Measurements from ENCODE around the gene RHBDD3. TPM values are rescaled to one million over a fixed set of nuclear protein-coding genes. Genes with fewer than 3 reads are reported as not detected.

Gene RHBDD3
- total RNA-seq, 1 donor from 2014 or later: 41.0 TPM

DNA sequence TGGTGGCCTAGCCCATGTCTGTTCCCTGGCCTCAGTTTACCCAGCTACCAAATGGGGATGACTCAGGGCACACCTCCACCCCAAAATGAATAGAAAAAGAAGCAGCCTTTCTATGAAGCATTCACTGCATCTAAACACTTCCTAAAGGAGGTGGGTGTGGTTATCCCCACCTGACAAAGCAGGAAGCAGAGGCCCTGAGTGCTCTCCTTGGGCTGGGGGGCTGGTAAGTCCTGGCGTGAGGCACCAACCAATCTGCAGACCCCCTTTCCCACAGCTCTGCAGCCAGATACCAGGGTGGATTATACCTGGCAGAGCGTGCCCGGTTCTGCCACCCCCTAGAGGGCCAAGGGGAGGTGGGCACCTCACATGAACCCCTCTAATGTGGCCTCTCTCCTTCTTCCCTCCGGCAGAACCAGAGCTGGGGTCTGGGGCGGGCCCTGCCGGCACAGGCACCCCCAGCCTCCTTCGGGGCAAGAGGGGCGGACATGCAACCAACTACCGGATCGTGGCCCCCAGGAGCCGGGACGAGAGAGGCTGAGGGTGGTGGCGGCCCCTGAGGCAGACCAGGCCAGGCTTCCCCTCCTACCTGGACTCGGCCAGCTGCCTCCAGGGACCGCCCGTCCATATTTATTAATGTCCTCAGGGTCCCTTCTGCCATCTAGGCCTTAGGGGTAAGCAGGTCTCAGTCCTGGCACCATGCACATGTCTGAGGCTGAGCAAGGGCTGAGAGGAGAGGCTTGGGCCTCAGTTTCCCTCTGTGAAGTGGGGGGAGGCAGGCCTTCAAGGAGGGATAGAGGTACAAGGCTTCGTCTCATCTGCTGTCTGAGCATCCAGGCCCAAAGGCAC is 9.2 kb downstream of the RHBDD3 start:
- TF ChIP-seq, protein P1, sequence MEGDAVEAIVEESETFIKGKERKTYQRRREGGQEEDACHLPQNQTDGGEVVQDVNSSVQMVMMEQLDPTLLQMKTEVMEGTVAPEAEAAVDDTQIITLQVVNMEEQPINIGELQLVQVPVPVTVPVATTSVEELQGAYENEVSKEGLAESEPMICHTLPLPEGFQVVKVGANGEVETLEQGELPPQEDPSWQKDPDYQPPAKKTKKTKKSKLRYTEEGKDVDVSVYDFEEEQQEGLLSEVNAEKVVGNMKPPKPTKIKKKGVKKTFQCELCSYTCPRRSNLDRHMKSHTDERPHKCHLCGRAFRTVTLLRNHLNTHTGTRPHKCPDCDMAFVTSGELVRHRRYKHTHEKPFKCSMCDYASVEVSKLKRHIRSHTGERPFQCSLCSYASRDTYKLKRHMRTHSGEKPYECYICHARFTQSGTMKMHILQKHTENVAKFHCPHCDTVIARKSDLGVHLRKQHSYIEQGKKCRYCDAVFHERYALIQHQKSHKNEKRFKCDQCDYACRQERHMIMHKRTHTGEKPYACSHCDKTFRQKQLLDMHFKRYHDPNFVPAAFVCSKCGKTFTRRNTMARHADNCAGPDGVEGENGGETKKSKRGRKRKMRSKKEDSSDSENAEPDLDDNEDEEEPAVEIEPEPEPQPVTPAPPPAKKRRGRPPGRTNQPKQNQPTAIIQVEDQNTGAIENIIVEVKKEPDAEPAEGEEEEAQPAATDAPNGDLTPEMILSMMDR (IDR thresholded peaks at IDR 0.05): no peak
- no peaks in the 10 kb centered on the region for H3K9me3 Mint-ChIP-seq (ENCODE audit: unreplicated experiment)
- DNase-seq (ENCODE audit: extremely low spot score, unreplicated experiment): peak; percentile 80
- H3K4me1 Mint-ChIP-seq (ENCODE audit: unreplicated experiment): no peaks in the 10 kb centered on the region
- no peaks in the 10 kb centered on the region for H3K27me3 Mint-ChIP-seq (ENCODE audit: unreplicated experiment)
- no peaks in the 10 kb centered on the region for H3K36me3 Mint-ChIP-seq (ENCODE audit: unreplicated experiment)
- no peak overlapping the region for H3K4me3 Mint-ChIP-seq (ENCODE audit: unreplicated experiment)
- H3K27ac Mint-ChIP-seq (ENCODE audit: unreplicated experiment): no peak overlapping the region

DNA sequence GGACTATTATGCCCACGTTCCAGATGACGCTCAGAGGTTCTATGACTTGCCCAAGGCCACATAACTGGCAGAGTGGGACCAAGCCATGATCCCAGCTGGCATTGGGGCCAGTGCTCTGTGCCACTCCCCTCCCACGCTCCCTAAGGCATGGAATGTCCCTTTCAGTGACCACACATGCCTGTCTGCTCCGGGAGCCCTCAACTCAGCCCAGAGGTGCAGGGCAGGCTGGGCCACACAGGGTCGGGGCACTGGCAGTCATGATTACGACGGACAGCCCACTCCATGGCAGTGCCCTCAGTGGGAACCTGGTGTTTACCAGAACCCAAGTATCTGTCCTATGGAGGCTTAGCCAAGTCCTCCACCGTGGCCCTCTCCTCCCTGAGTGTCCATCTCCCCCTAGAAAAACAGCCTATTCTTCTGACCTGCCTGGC is 10.0 kb downstream of the RHBDD3 start:
- Mint-ChIP-seq H3K27ac (ENCODE audit: unreplicated experiment) (no peak overlapping the region), H3K27me3 (ENCODE audit: unreplicated experiment) (no peaks in the 10 kb centered on the region), H3K4me1 (ENCODE audit: unreplicated experiment) (no peaks in the 10 kb centered on the region), H3K9me3 (ENCODE audit: unreplicated experiment) (no peaks in the 10 kb centered on the region), H3K36me3 (ENCODE audit: unreplicated experiment) (no peaks in the 10 kb centered on the region), H3K4me3 (ENCODE audit: unreplicated experiment) (no peak overlapping the region)
- TF ChIP-seq, protein P1 (IDR thresholded peaks at IDR 0.05): no peak
- no peak for DNase-seq (ENCODE audit: extremely low spot score, unreplicated experiment)

DNA sequence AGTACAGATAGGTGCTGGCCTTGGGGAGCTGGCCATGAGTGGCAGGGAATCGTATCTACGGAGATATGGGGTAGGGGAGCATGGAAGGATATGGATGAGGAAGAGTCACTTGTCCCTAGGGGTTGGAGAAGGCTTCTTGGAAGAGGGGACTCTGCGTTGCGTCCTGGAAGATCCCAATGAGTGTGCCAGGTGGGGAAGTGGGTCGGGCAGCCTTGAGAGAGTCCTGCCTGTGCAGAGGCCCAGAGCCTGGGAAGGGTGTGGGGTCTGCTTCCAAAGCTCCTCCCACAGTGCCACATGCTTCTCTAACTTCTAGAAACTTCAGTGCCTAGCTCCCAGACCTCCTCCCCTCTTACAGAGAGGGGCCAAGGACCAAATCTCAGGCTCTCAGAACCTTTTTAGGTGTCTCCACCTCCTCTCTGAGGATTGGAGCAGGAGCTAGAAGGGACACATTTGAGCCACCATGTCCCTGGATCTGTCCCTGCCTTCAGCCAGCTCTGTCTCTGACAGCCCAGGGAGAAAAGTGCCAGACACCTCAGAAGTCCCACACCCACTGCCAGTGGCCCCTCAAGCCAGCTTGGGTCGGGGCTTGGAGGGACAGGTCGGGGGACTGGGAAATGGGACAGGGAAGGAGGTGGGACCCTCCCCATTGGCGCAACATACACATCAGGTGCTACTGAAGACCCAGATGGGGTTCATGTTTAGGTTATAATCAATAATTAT is 11.0 kb downstream of the RHBDD3 start:
- no peak overlapping the region for H3K27ac Mint-ChIP-seq (ENCODE audit: unreplicated experiment)
- TF ChIP-seq, protein P1 (IDR thresholded peaks at IDR 0.05): no peak
- H3K4me3 Mint-ChIP-seq (ENCODE audit: unreplicated experiment): no peak overlapping the region
- peak; percentile 72 for DNase-seq (ENCODE audit: extremely low spot score, unreplicated experiment)
- no peaks in the 10 kb centered on the region for H3K4me1 Mint-ChIP-seq (ENCODE audit: unreplicated experiment)
- peaks cover 3% of the 10 kb centered on the region for H3K27me3 Mint-ChIP-seq (ENCODE audit: unreplicated experiment)
- H3K36me3 Mint-ChIP-seq (ENCODE audit: unreplicated experiment): no peaks in the 10 kb centered on the region
- H3K9me3 Mint-ChIP-seq (ENCODE audit: unreplicated experiment): no peaks in the 10 kb centered on the region

DNA sequence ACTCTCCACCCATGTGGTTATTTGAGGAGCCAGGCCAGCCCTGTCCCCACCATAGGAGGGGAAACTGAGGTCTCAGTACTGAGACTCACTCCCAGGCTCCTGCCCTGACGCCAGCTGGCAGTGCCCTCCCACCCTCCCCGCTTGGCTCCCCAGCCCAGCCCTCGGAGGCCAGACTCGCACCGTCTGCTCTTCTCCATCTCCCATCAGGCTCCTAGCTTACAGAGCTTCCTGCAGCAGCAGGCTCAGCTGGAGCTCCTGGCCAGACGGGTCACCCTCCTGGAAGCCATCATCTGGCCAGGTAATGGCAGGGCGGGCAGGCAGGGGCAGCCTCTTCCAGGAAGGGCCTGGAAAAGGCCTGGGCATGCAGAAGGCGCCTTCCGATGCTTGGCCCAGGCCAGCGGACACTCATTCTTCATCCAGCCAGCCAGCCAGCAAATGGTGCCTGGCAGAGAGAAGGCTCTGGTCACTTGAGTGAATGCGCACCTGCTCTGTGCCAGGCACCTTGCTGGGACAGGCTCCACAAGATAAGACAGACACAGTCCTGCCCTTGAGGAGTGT is 12.6 kb downstream of the RHBDD3 start:
- H3K4me3 Mint-ChIP-seq (ENCODE audit: unreplicated experiment): no peak overlapping the region
- no peaks in the 10 kb centered on the region for H3K4me1 Mint-ChIP-seq (ENCODE audit: unreplicated experiment)
- peak; percentile 73 for DNase-seq (ENCODE audit: extremely low spot score, unreplicated experiment)
- H3K9me3 Mint-ChIP-seq (ENCODE audit: unreplicated experiment): no peaks in the 10 kb centered on the region
- peaks cover 3% of the 10 kb centered on the region for H3K27me3 Mint-ChIP-seq (ENCODE audit: unreplicated experiment)
- TF ChIP-seq, protein P1 (IDR thresholded peaks at IDR 0.05): no peak
- no peak overlapping the region for H3K27ac Mint-ChIP-seq (ENCODE audit: unreplicated experiment)
- no peaks in the 10 kb centered on the region for H3K36me3 Mint-ChIP-seq (ENCODE audit: unreplicated experiment)

DNA sequence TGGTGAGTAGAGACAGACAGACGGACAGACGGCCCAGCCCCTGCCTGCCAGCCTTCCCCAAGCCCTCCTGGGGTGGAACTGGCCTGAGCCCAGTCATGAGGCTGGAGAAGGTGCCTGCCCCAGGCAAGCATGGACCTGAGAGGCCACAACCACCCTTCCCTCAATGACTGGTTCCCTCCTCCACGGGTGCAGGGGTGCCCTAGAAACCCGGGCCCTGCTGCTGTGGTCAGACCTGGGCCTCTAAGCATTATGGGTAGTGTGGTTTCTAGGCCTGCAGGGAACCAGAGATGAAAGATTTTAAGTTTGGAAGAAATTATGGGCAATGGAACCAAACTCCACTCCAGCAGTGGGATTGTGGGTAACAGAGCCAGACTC is 13.5 kb downstream of the RHBDD3 start:
- no peaks in the 10 kb centered on the region for H3K4me1 Mint-ChIP-seq (ENCODE audit: unreplicated experiment)
- no peak overlapping the region for H3K27ac Mint-ChIP-seq (ENCODE audit: unreplicated experiment)
- no peak overlapping the region for H3K4me3 Mint-ChIP-seq (ENCODE audit: unreplicated experiment)
- peaks cover 3% of the 10 kb centered on the region for H3K27me3 Mint-ChIP-seq (ENCODE audit: unreplicated experiment)
- H3K36me3 Mint-ChIP-seq (ENCODE audit: unreplicated experiment): no peaks in the 10 kb centered on the region
- no peak for DNase-seq (ENCODE audit: extremely low spot score, unreplicated experiment)
- TF ChIP-seq, protein P1 (IDR thresholded peaks at IDR 0.05): no peak
- H3K9me3 Mint-ChIP-seq (ENCODE audit: unreplicated experiment): no peaks in the 10 kb centered on the region
